ENCODE results near the gene TMEM143.
"Not testable (repeated sequence)": the region's sequence is repeated elsewhere in the genome, so short reads cannot be mapped to it uniquely, and the experiment has no call there.

DNA sequence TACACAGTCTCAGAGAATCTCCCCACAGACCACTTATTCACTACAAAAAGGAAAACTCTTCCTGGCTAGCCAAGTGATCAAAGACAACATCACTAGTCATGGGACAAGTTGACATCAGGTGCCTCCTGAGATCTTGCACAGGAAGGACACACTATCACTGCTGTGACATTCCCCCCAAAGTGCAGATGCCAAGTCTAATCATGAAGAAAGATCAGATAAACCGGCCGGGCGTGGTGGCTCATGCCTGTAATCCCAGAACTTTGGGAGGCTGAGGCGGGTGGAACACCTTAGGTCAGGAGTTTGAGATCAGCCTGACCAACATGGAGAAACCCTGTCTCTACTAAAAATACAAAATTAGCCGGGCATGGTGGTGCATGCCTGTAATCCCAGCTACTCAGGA, 54.0 kb downstream of the TMEM143 start:
- TF ChIP-seq, protein P1, sequence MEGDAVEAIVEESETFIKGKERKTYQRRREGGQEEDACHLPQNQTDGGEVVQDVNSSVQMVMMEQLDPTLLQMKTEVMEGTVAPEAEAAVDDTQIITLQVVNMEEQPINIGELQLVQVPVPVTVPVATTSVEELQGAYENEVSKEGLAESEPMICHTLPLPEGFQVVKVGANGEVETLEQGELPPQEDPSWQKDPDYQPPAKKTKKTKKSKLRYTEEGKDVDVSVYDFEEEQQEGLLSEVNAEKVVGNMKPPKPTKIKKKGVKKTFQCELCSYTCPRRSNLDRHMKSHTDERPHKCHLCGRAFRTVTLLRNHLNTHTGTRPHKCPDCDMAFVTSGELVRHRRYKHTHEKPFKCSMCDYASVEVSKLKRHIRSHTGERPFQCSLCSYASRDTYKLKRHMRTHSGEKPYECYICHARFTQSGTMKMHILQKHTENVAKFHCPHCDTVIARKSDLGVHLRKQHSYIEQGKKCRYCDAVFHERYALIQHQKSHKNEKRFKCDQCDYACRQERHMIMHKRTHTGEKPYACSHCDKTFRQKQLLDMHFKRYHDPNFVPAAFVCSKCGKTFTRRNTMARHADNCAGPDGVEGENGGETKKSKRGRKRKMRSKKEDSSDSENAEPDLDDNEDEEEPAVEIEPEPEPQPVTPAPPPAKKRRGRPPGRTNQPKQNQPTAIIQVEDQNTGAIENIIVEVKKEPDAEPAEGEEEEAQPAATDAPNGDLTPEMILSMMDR (IDR thresholded peaks at IDR 0.05; ENCODE audit: low read depth, low read length, missing input control), result not testable (repeated sequence)
- TF ChIP-seq TAF1 (conservative IDR thresholded peaks at IDR 0.05); JUND (IDR thresholded peaks at IDR 0.05); YY1 (IDR thresholded peaks at IDR 0.05): not testable (repeated sequence)
- TF ChIP-seq, protein P2, sequence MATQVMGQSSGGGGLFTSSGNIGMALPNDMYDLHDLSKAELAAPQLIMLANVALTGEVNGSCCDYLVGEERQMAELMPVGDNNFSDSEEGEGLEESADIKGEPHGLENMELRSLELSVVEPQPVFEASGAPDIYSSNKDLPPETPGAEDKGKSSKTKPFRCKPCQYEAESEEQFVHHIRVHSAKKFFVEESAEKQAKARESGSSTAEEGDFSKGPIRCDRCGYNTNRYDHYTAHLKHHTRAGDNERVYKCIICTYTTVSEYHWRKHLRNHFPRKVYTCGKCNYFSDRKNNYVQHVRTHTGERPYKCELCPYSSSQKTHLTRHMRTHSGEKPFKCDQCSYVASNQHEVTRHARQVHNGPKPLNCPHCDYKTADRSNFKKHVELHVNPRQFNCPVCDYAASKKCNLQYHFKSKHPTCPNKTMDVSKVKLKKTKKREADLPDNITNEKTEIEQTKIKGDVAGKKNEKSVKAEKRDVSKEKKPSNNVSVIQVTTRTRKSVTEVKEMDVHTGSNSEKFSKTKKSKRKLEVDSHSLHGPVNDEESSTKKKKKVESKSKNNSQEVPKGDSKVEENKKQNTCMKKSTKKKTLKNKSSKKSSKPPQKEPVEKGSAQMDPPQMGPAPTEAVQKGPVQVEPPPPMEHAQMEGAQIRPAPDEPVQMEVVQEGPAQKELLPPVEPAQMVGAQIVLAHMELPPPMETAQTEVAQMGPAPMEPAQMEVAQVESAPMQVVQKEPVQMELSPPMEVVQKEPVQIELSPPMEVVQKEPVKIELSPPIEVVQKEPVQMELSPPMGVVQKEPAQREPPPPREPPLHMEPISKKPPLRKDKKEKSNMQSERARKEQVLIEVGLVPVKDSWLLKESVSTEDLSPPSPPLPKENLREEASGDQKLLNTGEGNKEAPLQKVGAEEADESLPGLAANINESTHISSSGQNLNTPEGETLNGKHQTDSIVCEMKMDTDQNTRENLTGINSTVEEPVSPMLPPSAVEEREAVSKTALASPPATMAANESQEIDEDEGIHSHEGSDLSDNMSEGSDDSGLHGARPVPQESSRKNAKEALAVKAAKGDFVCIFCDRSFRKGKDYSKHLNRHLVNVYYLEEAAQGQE (IDR thresholded peaks at IDR 0.05), result not testable (repeated sequence)
- TF ChIP-seq, protein P3, sequence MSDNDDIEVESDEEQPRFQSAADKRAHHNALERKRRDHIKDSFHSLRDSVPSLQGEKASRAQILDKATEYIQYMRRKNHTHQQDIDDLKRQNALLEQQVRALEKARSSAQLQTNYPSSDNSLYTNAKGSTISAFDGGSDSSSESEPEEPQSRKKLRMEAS (IDR thresholded peaks at IDR 0.05), result not testable (repeated sequence)
